OCI-LY1 (cell line): ENCODE data around the gene MAP1A.

Source experiments
- H2AFZ ChIP-seq: fragments of 200-600 bp; sonication (generic), shearing (Covaris generic); 2 replicates; pipeline ENCODE4 v1.6.0; 2014; ENCODE audit warnings: antibody characterized with exemption, mild to moderate bottlenecking, low read length
- H3F3A ChIP-seq: fragments of 200-600 bp; sonication (generic), shearing (Covaris generic); 2 replicates; pipeline ENCODE4 v1.6.0; 2014; ENCODE audit warnings: mild to moderate bottlenecking, antibody characterized with exemption, low read length, moderate library complexity; ENCODE audit not compliant: insufficient read depth
- H3K27ac ChIP-seq: fragments of 200-600 bp; sonication (generic); 2 replicates; pipeline ENCODE4 v1.5.1; 2014; ENCODE audit warnings: low read length, mixed run types, mild to moderate bottlenecking, low read depth; ENCODE audit not compliant: poor library complexity, severe bottlenecking
- H3K27me3 ChIP-seq: fragments of 200-600 bp; sonication (generic); 2 replicates; pipeline ENCODE4 v1.6.0; 2014; ENCODE audit warnings: antibody characterized with exemption, mild to moderate bottlenecking, low read length, moderate library complexity; ENCODE audit not compliant: insufficient read depth
- H3K36me3 ChIP-seq: fragments of 200-600 bp; sonication (generic); 2 replicates; pipeline ENCODE4 v1.6.1; 2014; ENCODE audit warnings: mild to moderate bottlenecking, antibody characterized with exemption, low read length, moderate library complexity, mixed read lengths; ENCODE audit not compliant: insufficient read depth
- H3K4me1 ChIP-seq: fragments of 200-600 bp; sonication (generic); 2 replicates; pipeline ENCODE4 v1.5.1; 2014; ENCODE audit warnings: mild to moderate bottlenecking, low read length, moderate library complexity; ENCODE audit not compliant: insufficient read depth, severe bottlenecking
- H3K4me2 ChIP-seq: fragments of 200-600 bp; sonication (generic), shearing (Covaris generic); 2 replicates; pipeline ENCODE4 v1.6.1; 2014; ENCODE audit warnings: low read length
- H3K4me3 ChIP-seq: fragments of 200-600 bp; sonication (generic); 2 replicates; pipeline ENCODE4 v1.5.1; 2014; ENCODE audit warnings: low read length, low read depth, mild to moderate bottlenecking, mixed read lengths; ENCODE audit not compliant: poor library complexity, severe bottlenecking
- H3K79me2 ChIP-seq: fragments of 200-600 bp; shearing (Covaris generic); 2 replicates; pipeline ENCODE4 v1.6.1; 2016; ENCODE audit warnings: mixed run types, low read length, mixed read lengths; ENCODE audit not compliant: insufficient read depth
- H3K9ac ChIP-seq: fragments of 200-600 bp; sonication (generic), shearing (Covaris generic); 2 replicates; pipeline ENCODE4 v1.6.1; 2014; ENCODE audit warnings: mild to moderate bottlenecking, low read length, mixed read lengths
- H3K9me2 ChIP-seq: fragments of 200-600 bp; sonication (generic), shearing (Covaris generic); 2 replicates; pipeline ENCODE4 v1.6.1; 2014; ENCODE audit warnings: low read depth, mild to moderate bottlenecking, low read length, mixed read lengths
- H3K9me3 ChIP-seq: fragments of 200-600 bp; shearing (Covaris generic); 2 replicates; pipeline ENCODE4 v1.6.1; 2014; ENCODE audit warnings: low read length, mixed read lengths
- H4K20me1 ChIP-seq: fragments of 200-600 bp; sonication (generic), shearing (Covaris generic); 2 replicates; pipeline ENCODE4 v1.6.0; 2016; ENCODE audit warnings: mild to moderate bottlenecking, low read length; ENCODE audit not compliant: insufficient read depth
- CTCF ChIP-seq: fragments of 200-600 bp; sonication (generic), shearing (Covaris generic); IDR thresholded peaks from 2 replicates; pipeline ENCODE4 v1.5.1; 2017; ENCODE audit warnings: mild to moderate bottlenecking, antibody characterized with exemption, low read length, moderate library complexity, mixed read lengths
- EZH2 ChIP-seq: fragments of 200-600 bp; sonication (generic), shearing (Covaris generic); IDR thresholded peaks from 2 replicates; pipeline ENCODE4 v1.8.0; 2017; ENCODE audit warnings: borderline replicate concordance, mixed run types, mild to moderate bottlenecking, antibody characterized with exemption, low read length, moderate library complexity, mixed read lengths

Gene MAP1A

GRCh38 chr15:43498990-43499389, 18.4 kb upstream of the MAP1A start:
- Histone ChIP-seq H2AFZ (no peak overlapping the region), H3K79me2 (no peaks in the 10 kb centered on the region), H3K27me3 (no peaks in the 10 kb centered on the region), H3K36me3 (no peaks in the 10 kb centered on the region), H3F3A (no peaks in the 10 kb centered on the region), H3K4me3 (no peak overlapping the region), H3K9me3 (no peaks in the 10 kb centered on the region), H4K20me1 (no peaks in the 10 kb centered on the region), H3K4me1 (no peaks in the 10 kb centered on the region), H3K9ac (no peak overlapping the region), H3K4me2 (no peak overlapping the region), H3K9me2 (no peaks in the 10 kb centered on the region), H3K27ac (no peak overlapping the region)
- no peak for TF ChIP-seq EZH2
- no peak for TF ChIP-seq CTCF

- Histone ChIP-seq H3F3A (no peaks in the 10 kb centered on the region), H3K36me3 (no peaks in the 10 kb centered on the region), H3K4me3 (no peak overlapping the region), H3K9ac (no peak overlapping the region), H3K9me3 (no peaks in the 10 kb centered on the region), H3K9me2 (no peaks in the 10 kb centered on the region), H2AFZ (no peak overlapping the region), H4K20me1 (no peaks in the 10 kb centered on the region), H3K4me2 (no peak overlapping the region), H3K27me3 (no peaks in the 10 kb centered on the region), H3K27ac (no peak overlapping the region), H3K79me2 (no peaks in the 10 kb centered on the region), H3K4me1 (no peaks in the 10 kb centered on the region)
- TF ChIP-seq EZH2 (no peak), CTCF (no peak)
Observed at GRCh38 chr15:43499635-43500034, 17.8 kb upstream of the MAP1A start.

- no peak overlapping the region for H2AFZ ChIP-seq
Observed at GRCh38 chr15:43505738-43506137, 11.7 kb upstream of the MAP1A start.

More at GRCh38 chr15:43505738-43506137, 11.7 kb upstream of the MAP1A start:
- Histone ChIP-seq H3K4me2 (no peak overlapping the region), H3K79me2 (no peaks in the 10 kb centered on the region), H3K9me2 (no peaks in the 10 kb centered on the region), H3K9me3 (no peaks in the 10 kb centered on the region), H3K27me3 (no peaks in the 10 kb centered on the region), H3K27ac (no peak overlapping the region), H3F3A (no peaks in the 10 kb centered on the region), H3K9ac (no peak overlapping the region), H3K4me1 (peaks cover 6% of the 10 kb centered on the region), H3K36me3 (no peaks in the 10 kb centered on the region; the same call in 1 of the 2 replicates), H3K4me3 (no peak overlapping the region), H4K20me1 (no peaks in the 10 kb centered on the region)
- TF ChIP-seq EZH2: no peak
- no peak for TF ChIP-seq CTCF
